ENCODE results near the gene LIMS3.
"Not testable (repeated sequence)": the region's sequence is repeated elsewhere in the genome, so short reads cannot be mapped to it uniquely, and the experiment has no call there.

LIMS3 gene

GRCh38 chr2:109963942-109964341 is 65.5 kb downstream of the LIMS3 start:
- H2BK5ac ChIP-seq (ENCODE audit: low read length); H3K79me1 ChIP-seq (ENCODE audit: low read length); H3K23ac ChIP-seq (ENCODE audit: low read length); H2BK120ac ChIP-seq (ENCODE audit: low read depth, low read length); H4K5ac ChIP-seq (ENCODE audit: low read length); H4K8ac ChIP-seq (ENCODE audit: low read depth, low read length); H3K56ac ChIP-seq (ENCODE audit: low read length); H3K36me3 ChIP-seq (ENCODE audit: control insufficient read depth, insufficient read depth, low read length); H3K4ac ChIP-seq (ENCODE audit: low read depth, low read length); H3K18ac ChIP-seq (ENCODE audit: low read length); H3K4me2 ChIP-seq (ENCODE audit: low read length); DNase-seq; H3K79me2 ChIP-seq (ENCODE audit: control insufficient read depth, insufficient read depth, low read length); H3K4me3 ChIP-seq (ENCODE audit: low read length); H3K27ac ChIP-seq (ENCODE audit: low read depth, low read length); H2AK5ac ChIP-seq (ENCODE audit: low read length); H3K27me3 ChIP-seq (ENCODE audit: insufficient read depth, low read length, poor library complexity); H2BK15ac ChIP-seq (replicated peaks; ENCODE audit: low read depth); H3K4me1 ChIP-seq (ENCODE audit: control insufficient read depth, low read depth, low read length); H3K9ac ChIP-seq (ENCODE audit: low read length): not testable (repeated sequence)
- no CpG with 5 or more reads among the region's 1 CpG for WGBS (ENCODE audit: extremely low coverage, insufficient coverage, low lambda C conversion rate)

- not testable (repeated sequence) for H2BK15ac ChIP-seq (replicated peaks; ENCODE audit: low read depth); H3K4me2 ChIP-seq (ENCODE audit: low read length); H3K18ac ChIP-seq (ENCODE audit: low read length); H3K27me3 ChIP-seq (ENCODE audit: insufficient read depth, low read length, poor library complexity); H2BK120ac ChIP-seq (ENCODE audit: low read depth, low read length); H4K5ac ChIP-seq (ENCODE audit: low read length); H3K9ac ChIP-seq (ENCODE audit: low read length); H3K4me1 ChIP-seq (ENCODE audit: control insufficient read depth, low read depth, low read length); H3K79me1 ChIP-seq (ENCODE audit: low read length); DNase-seq; H3K4ac ChIP-seq (ENCODE audit: low read depth, low read length); H3K23ac ChIP-seq (ENCODE audit: low read length); H3K27ac ChIP-seq (ENCODE audit: low read depth, low read length); H4K8ac ChIP-seq (ENCODE audit: low read depth, low read length); H2BK5ac ChIP-seq (ENCODE audit: low read length); H3K79me2 ChIP-seq (ENCODE audit: control insufficient read depth, insufficient read depth, low read length); H3K36me3 ChIP-seq (ENCODE audit: control insufficient read depth, insufficient read depth, low read length); H3K56ac ChIP-seq (ENCODE audit: low read length); H2AK5ac ChIP-seq (ENCODE audit: low read length); H3K4me3 ChIP-seq (ENCODE audit: low read length)
- WGBS (ENCODE audit: extremely low coverage, insufficient coverage, low lambda C conversion rate): no CpG with 5 or more reads among the region's 1 CpG
These were observed 67.0 kb downstream of the LIMS3 start for GRCh38 chr2:109965482-109965881.

- not testable (repeated sequence) for H4K5ac ChIP-seq (ENCODE audit: low read length); H2AK5ac ChIP-seq (ENCODE audit: low read length); H3K36me3 ChIP-seq (ENCODE audit: control insufficient read depth, insufficient read depth, low read length); H3K18ac ChIP-seq (ENCODE audit: low read length); H2BK5ac ChIP-seq (ENCODE audit: low read length); H3K79me2 ChIP-seq (ENCODE audit: control insufficient read depth, insufficient read depth, low read length); H3K23ac ChIP-seq (ENCODE audit: low read length); H3K79me1 ChIP-seq (ENCODE audit: low read length); H3K56ac ChIP-seq (ENCODE audit: low read length); DNase-seq; H3K4me1 ChIP-seq (ENCODE audit: control insufficient read depth, low read depth, low read length); H2BK120ac ChIP-seq (ENCODE audit: low read depth, low read length); H4K8ac ChIP-seq (ENCODE audit: low read depth, low read length); H3K27me3 ChIP-seq (ENCODE audit: insufficient read depth, low read length, poor library complexity); H3K27ac ChIP-seq (ENCODE audit: low read depth, low read length); H3K4ac ChIP-seq (ENCODE audit: low read depth, low read length); H3K9ac ChIP-seq (ENCODE audit: low read length); H3K4me2 ChIP-seq (ENCODE audit: low read length); H2BK15ac ChIP-seq (replicated peaks; ENCODE audit: low read depth); H3K4me3 ChIP-seq (ENCODE audit: low read length)
- WGBS (ENCODE audit: extremely low coverage, insufficient coverage, low lambda C conversion rate): no CpG with 5 or more reads among the region's 3 CpGs
These were observed 67.7 kb downstream of the LIMS3 start for GRCh38 chr2:109966107-109966736.

- H3K79me2 ChIP-seq (ENCODE audit: control insufficient read depth, insufficient read depth, low read length); H4K8ac ChIP-seq (ENCODE audit: low read depth, low read length): not testable (repeated sequence)
These were observed 68.4 kb downstream of the LIMS3 start for GRCh38 chr2:109966858-109967257.

GRCh38 chr2:109969864-109970263 is 71.4 kb downstream of the LIMS3 start:
- not testable (repeated sequence) for H3K9ac ChIP-seq (ENCODE audit: low read length); H3K4ac ChIP-seq (ENCODE audit: low read depth, low read length); H3K4me2 ChIP-seq (ENCODE audit: low read length); H3K79me2 ChIP-seq (ENCODE audit: control insufficient read depth, insufficient read depth, low read length); H2BK120ac ChIP-seq (ENCODE audit: low read depth, low read length); DNase-seq; H4K8ac ChIP-seq (ENCODE audit: low read depth, low read length); H3K27ac ChIP-seq (ENCODE audit: low read depth, low read length); H3K56ac ChIP-seq (ENCODE audit: low read length); H3K4me1 ChIP-seq (ENCODE audit: control insufficient read depth, low read depth, low read length); H2BK15ac ChIP-seq (replicated peaks; ENCODE audit: low read depth); H3K36me3 ChIP-seq (ENCODE audit: control insufficient read depth, insufficient read depth, low read length); H3K27me3 ChIP-seq (ENCODE audit: insufficient read depth, low read length, poor library complexity); H3K23ac ChIP-seq (ENCODE audit: low read length); H2BK5ac ChIP-seq (ENCODE audit: low read length); H3K79me1 ChIP-seq (ENCODE audit: low read length); H3K4me3 ChIP-seq (ENCODE audit: low read length); H2AK5ac ChIP-seq (ENCODE audit: low read length); H3K18ac ChIP-seq (ENCODE audit: low read length); H4K5ac ChIP-seq (ENCODE audit: low read length)
- no CpG with 5 or more reads among the region's 14 CpGs for WGBS (ENCODE audit: extremely low coverage, insufficient coverage, low lambda C conversion rate)

More at GRCh38 chr2:109966858-109967257, 68.4 kb downstream of the LIMS3 start:
- H3K23ac ChIP-seq (ENCODE audit: low read length); H2BK120ac ChIP-seq (ENCODE audit: low read depth, low read length); H3K56ac ChIP-seq (ENCODE audit: low read length); H3K79me1 ChIP-seq (ENCODE audit: low read length); H2AK5ac ChIP-seq (ENCODE audit: low read length); H3K36me3 ChIP-seq (ENCODE audit: control insufficient read depth, insufficient read depth, low read length); H3K9ac ChIP-seq (ENCODE audit: low read length); H2BK15ac ChIP-seq (replicated peaks; ENCODE audit: low read depth); DNase-seq; H3K18ac ChIP-seq (ENCODE audit: low read length); H3K4ac ChIP-seq (ENCODE audit: low read depth, low read length); H3K4me1 ChIP-seq (ENCODE audit: control insufficient read depth, low read depth, low read length); H3K27me3 ChIP-seq (ENCODE audit: insufficient read depth, low read length, poor library complexity); H2BK5ac ChIP-seq (ENCODE audit: low read length); H3K27ac ChIP-seq (ENCODE audit: low read depth, low read length); H4K5ac ChIP-seq (ENCODE audit: low read length); H3K4me3 ChIP-seq (ENCODE audit: low read length); H3K4me2 ChIP-seq (ENCODE audit: low read length): not testable (repeated sequence)
- no CpG with 5 or more reads among the region's 1 CpG for WGBS (ENCODE audit: extremely low coverage, insufficient coverage, low lambda C conversion rate)

GRCh38 chr2:109971710-109972109 is 73.2 kb downstream of the LIMS3 start:
- H3K4me3 ChIP-seq (ENCODE audit: low read length); H3K4me1 ChIP-seq (ENCODE audit: control insufficient read depth, low read depth, low read length); H3K4me2 ChIP-seq (ENCODE audit: low read length); H2AK5ac ChIP-seq (ENCODE audit: low read length); H4K8ac ChIP-seq (ENCODE audit: low read depth, low read length); H3K4ac ChIP-seq (ENCODE audit: low read depth, low read length); H2BK120ac ChIP-seq (ENCODE audit: low read depth, low read length); H2BK5ac ChIP-seq (ENCODE audit: low read length); H2BK15ac ChIP-seq (replicated peaks; ENCODE audit: low read depth); H3K36me3 ChIP-seq (ENCODE audit: control insufficient read depth, insufficient read depth, low read length); H3K79me2 ChIP-seq (ENCODE audit: control insufficient read depth, insufficient read depth, low read length); H4K5ac ChIP-seq (ENCODE audit: low read length); DNase-seq; H3K23ac ChIP-seq (ENCODE audit: low read length); H3K9ac ChIP-seq (ENCODE audit: low read length); H3K27ac ChIP-seq (ENCODE audit: low read depth, low read length); H3K56ac ChIP-seq (ENCODE audit: low read length); H3K18ac ChIP-seq (ENCODE audit: low read length); H3K79me1 ChIP-seq (ENCODE audit: low read length); H3K27me3 ChIP-seq (ENCODE audit: insufficient read depth, low read length, poor library complexity): not testable (repeated sequence)
- WGBS (ENCODE audit: extremely low coverage, insufficient coverage, low lambda C conversion rate): no CpG with 5 or more reads among the region's 10 CpGs

All from mesendoderm (in vitro differentiated cells).